Astrocyte of the spinal cord (primary cell): ENCODE results near the gene HOXB3.
A peak's percentile ranks its signal among the peaks of the same experiment; 100 is the strongest.

ENCODE experiments used
- DNase-seq: peaks from one replicate; pipeline ENCODE4 v3.0.0; 2011; ENCODE audit warnings: low read depth, low spot score
- H3K4me3 ChIP-seq: 2 replicates; pipeline ENCODE4 v1.5.1; 2011; ENCODE audit warnings: low read depth, mild to moderate bottlenecking, low read length, moderate library complexity
- CTCF ChIP-seq: IDR thresholded peaks from 2 replicates; pipeline ENCODE4 v1.5.1; 2012; ENCODE audit warnings: low read depth, mild to moderate bottlenecking, low read length, inconsistent platforms
- in situ Hi-C: cut with HindIII; loops from 2 replicates; pipeline ENCODE4 v1.10.0; 2017; ENCODE audit warnings: low sequenced_read_pairs

Gene HOXB3

GRCh38 chr17:48593840-48594537, 3.9 kb upstream of the HOXB3 start:
- peak; percentile 97 for DNase-seq
- TF ChIP-seq CTCF, result peak; percentile 83
- in situ Hi-C loops, result no loop called here
- peak overlapping the region; percentile 57 for H3K4me3 ChIP-seq

GRCh38 chr17:48593126-48593829, 3.2 kb upstream of the HOXB3 start, which contains the start of gene HOXB5:
HOXB5 (minus strand) TSS chr17:48593779; CDS start chr17:48593682, 97 bp downstream.
- H3K4me3 ChIP-seq, result peak within 1 kb of the TSS; percentile 77
- no peak for DNase-seq
- TF ChIP-seq CTCF, result no peak
- in situ Hi-C loops, result no loop called here

- in situ Hi-C loops, result no loop called here
- DNase-seq, result no peak
- no peak for TF ChIP-seq CTCF
- H3K4me3 ChIP-seq, result peak overlapping the region; percentile 77
Measured at GRCh38 chr17:48592577-48592976, 2.5 kb upstream of the HOXB3 start.

GRCh38 chr17:48592057-48592514, 2.0 kb upstream of the HOXB3 start:
- no peak for DNase-seq
- H3K4me3 ChIP-seq, result peak overlapping the region; percentile 77
- in situ Hi-C loops, result no loop called here
- no peak for TF ChIP-seq CTCF

- in situ Hi-C loops, result no loop called here
- no peak for DNase-seq
- peak overlapping the region; percentile 77 for H3K4me3 ChIP-seq
- TF ChIP-seq CTCF, result no peak
Measured at GRCh38 chr17:48591255-48592056, 1.4 kb upstream of the HOXB3 start.

GRCh38 chr17:48590607-48591161, 643 bp upstream of the HOXB3 start:
- in situ Hi-C loops, result no loop called here
- no peak for TF ChIP-seq CTCF
- DNase-seq, result no peak
- H3K4me3 ChIP-seq, result peak overlapping the region; percentile 77
